Mesendoderm (in vitro differentiated cells): Measurements from ENCODE around the gene SSTR5.

ENCODE experiments used
- DNase-seq: peaks from one replicate; pipeline ENCODE4 v3.0.0; 2013
- H2AK5ac ChIP-seq: 2 replicates; pipeline ENCODE4 v1.6.1; 2013; ENCODE audit warnings: low read length, inconsistent platforms
- H2BK120ac ChIP-seq: 2 replicates; pipeline ENCODE4 v1.6.1; 2013; ENCODE audit warnings: low read depth, mild to moderate bottlenecking, low read length, moderate library complexity, mixed read lengths
- H2BK15ac ChIP-seq: replicated peaks from 2 replicates; pipeline ENCODE4 v1.6.1; 2013; ENCODE audit warnings: low read depth, mild to moderate bottlenecking, moderate library complexity
- H2BK5ac ChIP-seq: 2 replicates; pipeline ENCODE4 v1.6.1; 2013; ENCODE audit warnings: low read length, inconsistent platforms
- H3K18ac ChIP-seq: 2 replicates; pipeline ENCODE4 v1.6.1; 2013; ENCODE audit warnings: mild to moderate bottlenecking, low read length, mixed read lengths
- H3K23ac ChIP-seq: one replicate; pipeline ENCODE4 v1.6.1; 2013; ENCODE audit warnings: low read length
- H3K27ac ChIP-seq: 2 replicates; pipeline ENCODE4 v1.5.1; 2013; ENCODE audit warnings: low read depth, mild to moderate bottlenecking, inconsistent platforms, low read length, moderate library complexity
- H3K27me3 ChIP-seq: 2 replicates; pipeline ENCODE4 v1.6.1; 2013; ENCODE audit warnings: low read length, control low read depth, mild to moderate bottlenecking, inconsistent platforms; ENCODE audit not compliant: insufficient read depth, poor library complexity
- H3K36me3 ChIP-seq: 2 replicates; pipeline ENCODE4 v1.6.1; 2013; ENCODE audit warnings: low read length, inconsistent platforms; ENCODE audit not compliant: control insufficient read depth, insufficient read depth
- H3K4ac ChIP-seq: one replicate; pipeline ENCODE4 v1.6.1; 2013; ENCODE audit warnings: low read depth, mild to moderate bottlenecking, low read length, moderate library complexity
- H3K4me1 ChIP-seq: 2 replicates; pipeline ENCODE4 v1.6.1; 2013; ENCODE audit warnings: low read depth, low read length, inconsistent platforms; ENCODE audit not compliant: control insufficient read depth
- H3K4me2 ChIP-seq: 2 replicates; pipeline ENCODE4 v1.6.1; 2013; ENCODE audit warnings: low read length
- H3K4me3 ChIP-seq: 2 replicates; pipeline ENCODE4 v1.5.1; 2013; ENCODE audit warnings: mild to moderate bottlenecking, low read length
- H3K56ac ChIP-seq: one replicate; pipeline ENCODE4 v1.6.1; 2013; ENCODE audit warnings: low read length
- H3K79me1 ChIP-seq: 2 replicates; pipeline ENCODE4 v1.6.1; 2013; ENCODE audit warnings: low read length, inconsistent platforms
- H3K79me2 ChIP-seq: 2 replicates; pipeline ENCODE4 v1.6.1; 2013; ENCODE audit warnings: mild to moderate bottlenecking, low read length; ENCODE audit not compliant: control insufficient read depth, insufficient read depth
- H3K9ac ChIP-seq: 2 replicates; pipeline ENCODE4 v1.6.1; 2013; ENCODE audit warnings: low read length, inconsistent platforms
- H4K5ac ChIP-seq: one replicate; pipeline ENCODE4 v1.6.1; 2013; ENCODE audit warnings: low read length
- H4K8ac ChIP-seq: one replicate; pipeline ENCODE4 v1.6.1; 2013; ENCODE audit warnings: low read depth, mild to moderate bottlenecking, control low read depth, low read length, moderate library complexity
- WGBS: extraction: QIAGEN DNeasy Blood & Tissue Kit; methylation state at CpG from one replicate; pipeline ENCODE4 v1.1.7; 2013; ENCODE audit warnings: low lambda C conversion rate, missing lambda C conversion rate; ENCODE audit not compliant: insufficient coverage; ENCODE audit errors: extremely low coverage; 5-methylcytosine and 5-hydroxymethylcytosine counted together

The SSTR5 gene

DNA sequence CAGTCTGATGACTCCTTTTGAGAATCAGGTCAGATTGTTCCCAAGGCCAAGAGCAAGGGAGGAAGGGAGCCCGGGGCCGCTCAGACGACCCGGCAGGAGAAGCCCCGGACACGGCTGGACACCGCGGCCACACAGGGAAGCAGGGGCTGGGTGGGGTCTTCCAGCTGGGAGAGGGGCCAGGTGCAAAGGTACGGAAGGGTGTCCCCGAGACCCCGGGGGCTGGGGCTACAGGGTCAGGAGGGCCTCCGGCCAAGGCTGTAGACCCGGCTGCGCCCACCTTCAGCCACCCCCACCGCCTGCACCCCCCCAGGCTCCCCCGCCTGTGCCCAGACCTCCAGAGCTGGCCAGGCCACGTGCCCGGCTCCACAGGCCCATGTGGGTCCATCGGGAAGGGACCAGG is 45.4 kb downstream of the SSTR5 start:
- no peaks in the 10 kb centered on the region for H3K79me1 ChIP-seq
- no peak overlapping the region for H3K27ac ChIP-seq
- no peak overlapping the region for H3K56ac ChIP-seq
- no peaks in the 10 kb centered on the region for H3K4me1 ChIP-seq
- no peak overlapping the region for H3K18ac ChIP-seq
- H3K27me3 ChIP-seq: no peaks in the 10 kb centered on the region
- H2BK120ac ChIP-seq: no peak overlapping the region
- H3K36me3 ChIP-seq: no peaks in the 10 kb centered on the region
- H2BK5ac ChIP-seq: no peak overlapping the region
- H3K23ac ChIP-seq: no peak overlapping the region
- WGBS: no CpG with 5 or more reads among the region's 19 CpGs
- DNase-seq: no peak
- H4K8ac ChIP-seq: no peak overlapping the region
- no peak overlapping the region for H3K4ac ChIP-seq
- no peak overlapping the region for H3K4me3 ChIP-seq
- no peak overlapping the region for H2BK15ac ChIP-seq
- H4K5ac ChIP-seq: no peak overlapping the region
- no peak overlapping the region for H3K4me2 ChIP-seq
- no peak overlapping the region for H3K9ac ChIP-seq
- no peaks in the 10 kb centered on the region for H3K79me2 ChIP-seq
- H2AK5ac ChIP-seq: no peak overlapping the region

DNA sequence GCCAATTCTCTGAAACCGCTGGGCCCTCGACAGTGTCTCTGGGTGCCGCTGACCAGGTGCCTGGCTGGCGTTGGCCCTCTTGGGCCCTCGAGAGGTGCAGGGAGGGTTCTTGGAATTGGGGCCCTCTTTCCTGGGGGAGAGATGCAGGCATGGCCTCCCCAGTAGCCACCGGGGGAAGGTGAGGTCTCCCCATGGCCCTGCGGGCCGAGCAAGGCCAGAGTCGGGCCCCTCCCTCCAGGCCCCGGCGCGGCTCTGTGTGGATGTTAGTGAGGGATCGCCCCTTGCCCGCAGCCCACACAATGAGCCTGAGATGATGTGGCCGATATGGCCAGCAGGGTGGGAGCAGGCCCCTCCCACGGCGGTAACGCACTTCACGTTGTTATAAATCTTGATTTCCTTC is 46.6 kb downstream of the SSTR5 start:
- no peak overlapping the region for H3K18ac ChIP-seq

DNA sequence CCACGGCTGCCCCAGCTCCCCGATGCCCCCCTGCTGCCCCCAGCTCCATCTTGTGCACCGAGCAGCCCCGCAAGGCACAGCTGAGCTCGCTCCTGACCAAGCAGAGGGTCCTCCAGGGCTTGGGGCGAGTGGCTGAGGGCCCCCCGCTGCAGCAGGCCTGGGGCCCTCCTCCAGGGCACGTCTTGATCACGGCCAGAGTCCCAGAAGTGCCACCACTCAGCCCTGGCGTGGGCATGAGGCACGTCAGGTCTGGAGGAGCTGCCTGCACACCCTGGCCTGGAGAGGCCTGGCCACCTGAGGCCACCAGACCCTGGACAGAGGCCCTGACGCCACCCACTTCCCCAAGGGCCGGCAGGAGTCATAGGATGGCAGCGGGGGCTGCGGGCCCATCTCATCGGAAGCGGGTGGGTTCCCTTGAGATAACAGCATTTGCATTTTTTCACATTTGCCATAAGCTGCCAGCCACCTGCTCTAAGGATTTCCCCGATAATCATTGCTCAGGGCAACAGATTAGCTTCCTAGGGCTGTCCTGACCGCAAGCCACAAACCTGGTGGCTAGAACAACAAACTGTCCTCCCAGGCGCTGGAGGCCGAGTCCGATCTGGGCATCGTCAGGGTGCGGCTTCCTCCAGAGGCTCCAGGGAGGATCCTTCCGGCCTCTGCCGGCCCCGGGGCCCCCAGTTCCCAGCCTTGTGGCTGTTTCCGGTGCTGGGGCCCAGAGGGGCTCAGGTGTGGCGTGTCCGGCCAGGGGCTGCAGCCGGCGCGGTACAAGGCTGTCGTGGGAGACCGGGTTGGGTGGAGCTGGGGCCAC is 47.4 kb downstream of the SSTR5 start:
- no peak for DNase-seq
- Histone ChIP-seq H2BK120ac (no peak overlapping the region), H3K27me3 (no peaks in the 10 kb centered on the region), H3K23ac (no peak overlapping the region), H3K4ac (no peak overlapping the region), H3K36me3 (no peaks in the 10 kb centered on the region), H3K79me1 (no peaks in the 10 kb centered on the region), H3K4me2 (no peak overlapping the region), H3K27ac (no peak overlapping the region), H3K56ac (no peak overlapping the region), H3K79me2 (no peaks in the 10 kb centered on the region), H2AK5ac (no peak overlapping the region), H3K18ac (no peak overlapping the region), H4K5ac (no peak overlapping the region), H2BK5ac (no peak overlapping the region), H2BK15ac (no peak overlapping the region), H3K4me1 (no peaks in the 10 kb centered on the region), H3K9ac (no peak overlapping the region), H3K4me3 (no peak overlapping the region), H4K8ac (no peak overlapping the region)
- no CpG with 5 or more reads among the region's 35 CpGs for WGBS

More for the DNA sequence above, 46.6 kb downstream of the SSTR5 start:
- Histone ChIP-seq H3K79me1 (no peaks in the 10 kb centered on the region), H4K5ac (no peak overlapping the region), H2AK5ac (no peak overlapping the region), H3K4me1 (no peaks in the 10 kb centered on the region), H3K4ac (no peak overlapping the region), H3K56ac (no peak overlapping the region), H3K27me3 (no peaks in the 10 kb centered on the region), H4K8ac (no peak overlapping the region), H3K79me2 (no peaks in the 10 kb centered on the region), H3K4me2 (no peak overlapping the region), H2BK15ac (no peak overlapping the region), H3K27ac (no peak overlapping the region), H3K36me3 (no peaks in the 10 kb centered on the region), H3K23ac (no peak overlapping the region), H2BK5ac (no peak overlapping the region), H2BK120ac (no peak overlapping the region), H3K9ac (no peak overlapping the region), H3K4me3 (no peak overlapping the region)
- no CpG with 5 or more reads among the region's 19 CpGs for WGBS
- no peak for DNase-seq

DNA sequence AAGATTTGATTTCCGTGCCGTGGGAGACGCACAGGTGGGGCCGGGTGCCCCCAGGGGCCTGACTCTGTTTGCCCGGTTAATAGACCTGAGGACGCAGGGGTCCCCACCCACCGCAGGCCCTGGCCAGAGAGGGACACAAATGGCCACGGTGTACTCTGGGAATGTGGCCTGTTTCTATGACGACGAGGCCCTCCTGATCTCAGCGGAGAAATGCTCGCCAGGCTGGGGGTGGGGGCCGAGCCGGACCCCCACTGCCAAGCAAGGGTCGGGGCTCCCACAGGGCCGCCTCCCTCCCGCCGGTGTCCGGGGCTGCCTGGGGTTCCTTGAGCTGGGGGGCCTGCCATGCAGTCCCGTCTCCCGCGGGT is 48.0 kb downstream of the SSTR5 start:
- Histone ChIP-seq H3K4ac (no peak overlapping the region), H3K4me3 (no peak overlapping the region), H4K8ac (no peak overlapping the region), H2AK5ac (no peak overlapping the region), H3K9ac (no peak overlapping the region), H3K36me3 (no peaks in the 10 kb centered on the region), H3K27me3 (no peaks in the 10 kb centered on the region), H2BK120ac (no peak overlapping the region), H4K5ac (no peak overlapping the region), H3K79me1 (no peaks in the 10 kb centered on the region), H2BK5ac (no peak overlapping the region), H3K27ac (no peak overlapping the region), H3K23ac (no peak overlapping the region), H2BK15ac (no peak overlapping the region), H3K79me2 (no peaks in the 10 kb centered on the region), H3K4me1 (no peaks in the 10 kb centered on the region), H3K18ac (no peak overlapping the region), H3K4me2 (no peak overlapping the region), H3K56ac (no peak overlapping the region)
- no peak for DNase-seq
- WGBS: no CpG with 5 or more reads among the region's 22 CpGs

DNA sequence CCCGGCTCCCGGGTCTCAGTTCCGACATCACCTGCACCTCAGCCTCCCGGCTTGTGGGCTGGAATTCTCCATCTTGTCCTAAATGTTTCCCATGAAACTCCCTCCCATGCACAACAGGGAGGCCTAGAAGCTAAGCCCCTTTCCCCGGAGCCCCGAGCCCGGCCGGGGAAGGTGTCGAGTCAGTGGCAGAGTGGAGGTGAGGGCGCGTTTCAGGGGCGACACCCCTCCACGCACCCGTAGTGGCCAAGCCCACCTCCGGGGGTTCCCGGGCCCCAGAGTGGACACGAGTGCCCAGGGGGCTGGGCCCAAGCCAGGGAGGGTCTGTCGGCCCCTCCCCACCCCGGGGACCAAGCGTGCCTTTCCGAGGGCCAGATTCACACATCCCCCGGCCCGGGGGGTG is 48.5 kb downstream of the SSTR5 start:
- no peaks in the 10 kb centered on the region for H3K4me1 ChIP-seq
- H3K56ac ChIP-seq: no peak overlapping the region
- H3K79me1 ChIP-seq: no peaks in the 10 kb centered on the region

More for the DNA sequence above, 48.5 kb downstream of the SSTR5 start:
- Histone ChIP-seq H2BK15ac (no peak overlapping the region), H3K4me3 (no peak overlapping the region), H4K8ac (no peak overlapping the region), H3K36me3 (no peaks in the 10 kb centered on the region), H3K27me3 (no peaks in the 10 kb centered on the region), H3K9ac (no peak overlapping the region), H2AK5ac (no peak overlapping the region), H3K27ac (no peak overlapping the region), H3K79me2 (no peaks in the 10 kb centered on the region), H4K5ac (no peak overlapping the region), H3K23ac (no peak overlapping the region), H3K18ac (no peak overlapping the region), H2BK5ac (no peak overlapping the region), H3K4me2 (no peak overlapping the region), H2BK120ac (no peak overlapping the region), H3K4ac (no peak overlapping the region)
- no CpG with 5 or more reads among the region's 23 CpGs for WGBS
- DNase-seq: no peak
